IMR-90 (cell line): ENCODE results near the gene POLRMT. TPM values are rescaled to one million over a fixed set of nuclear protein-coding genes. Genes with fewer than 3 reads are reported as not detected.

Experiments
- ATAC-seq: fragments of 200-7000 bp; cut with Tn5 transposase; 2 replicates; pipeline ENCODE4 v1.9.1; 2020; ENCODE audit warnings: low read depth, mild to moderate bottlenecking, moderate library complexity
- BruUV-seq: library from RNA; stranded (reverse); fragments of 400-500 nt; replicated peaks from 2 replicates; lab custom pipeline; 2021; lab: Mats Ljungman, UMichigan
- CTCF ChIA-PET: fragments of 300-600 bp; formaldehyde crosslinking; extraction: SDS; loops from one replicate; lab custom pipeline; 2021; ENCODE audit warnings: antibody characterized with exemption; lab: Yijun Ruan, JAX
- POLR2A ChIA-PET: fragments of 300-600 bp; sonication (Branson Sonifier 250); formaldehyde crosslinking; loops from one replicate; lab custom pipeline; 2022; ENCODE audit warnings: antibody characterized with exemption; ENCODE audit not compliant: unreplicated experiment; lab: Charles Lee
- DNase-seq: peaks from one replicate; pipeline ENCODE4 v3.0.0; 2013
- H2AFZ ChIP-seq: replicated peaks from 2 replicates; pipeline ENCODE3; 2013; ENCODE audit warnings: low read length, mild to moderate bottlenecking; ENCODE audit not compliant: poor library complexity
- H2AK5ac ChIP-seq: 2 replicates; pipeline ENCODE4 v1.6.1; 2013; ENCODE audit warnings: low read depth, low read length, inconsistent platforms
- H2AK9ac ChIP-seq: replicated peaks from 2 replicates; pipeline ENCODE3; 2013; ENCODE audit warnings: mild to moderate bottlenecking, low read depth, low read length, moderate library complexity; ENCODE audit not compliant: poor library complexity
- H2BK120ac ChIP-seq: 2 replicates; pipeline ENCODE4 v1.6.1; 2013; ENCODE audit warnings: low read depth, low read length, inconsistent platforms
- H2BK15ac ChIP-seq: 3 replicates; pipeline ENCODE4 v1.6.1; 2013; ENCODE audit warnings: low read depth, low read length, inconsistent platforms
- H2BK20ac ChIP-seq: 2 replicates; pipeline ENCODE4 v1.6.1; 2013; ENCODE audit warnings: low read depth, mild to moderate bottlenecking, inconsistent platforms, low read length, moderate library complexity
- H2BK5ac ChIP-seq: 2 replicates; pipeline ENCODE4 v1.6.1; 2013; ENCODE audit warnings: mild to moderate bottlenecking, low read depth, low read length, inconsistent platforms; ENCODE audit not compliant: poor library complexity, severe bottlenecking
- H3K14ac ChIP-seq: replicated peaks from 2 replicates; pipeline ENCODE4 v1.6.1; 2013; ENCODE audit warnings: low read depth, low read length, inconsistent platforms
- H3K18ac ChIP-seq: 2 replicates; pipeline ENCODE4 v1.6.1; 2013; ENCODE audit warnings: low read depth, low read length, control low read depth
- H3K23ac ChIP-seq: 2 replicates; pipeline ENCODE4 v1.6.1; 2013; ENCODE audit warnings: low read depth, low read length, inconsistent platforms
- H3K27ac ChIP-seq: 2 replicates; pipeline ENCODE4 v1.5.1; 2013; ENCODE audit warnings: mild to moderate bottlenecking, control low read depth, low read length; ENCODE audit not compliant: insufficient read depth
- H3K27me3 ChIP-seq: 2 replicates; pipeline ENCODE4 v1.6.1; 2013; ENCODE audit warnings: low read length; ENCODE audit not compliant: control insufficient read depth, insufficient read depth
- H3K36me3 ChIP-seq: 2 replicates; pipeline ENCODE4 v1.6.1; 2013; ENCODE audit warnings: low read length, mixed read lengths; ENCODE audit not compliant: control insufficient read depth, insufficient read depth
- H3K4ac ChIP-seq: 2 replicates; pipeline ENCODE4 v1.6.1; 2013; ENCODE audit warnings: low read depth, low read length, inconsistent platforms
- H3K4me1 ChIP-seq: 2 replicates; pipeline ENCODE4 v1.6.1; 2013; ENCODE audit warnings: low read length, mixed read lengths; ENCODE audit not compliant: control insufficient read depth, insufficient read depth
- H3K4me2 ChIP-seq: 2 replicates; pipeline ENCODE4 v1.6.1; 2013; ENCODE audit warnings: low read depth, mild to moderate bottlenecking, control low read depth, low read length, moderate library complexity
- H3K4me3 ChIP-seq: 2 replicates; pipeline ENCODE4 v1.5.1; 2013; ENCODE audit warnings: low read depth, mild to moderate bottlenecking, control low read depth, low read length, moderate library complexity; ENCODE audit not compliant: insufficient read depth
- H3K56ac ChIP-seq: 2 replicates; pipeline ENCODE4 v1.6.1; 2013; ENCODE audit warnings: low read length, inconsistent platforms; ENCODE audit not compliant: insufficient read depth; ENCODE audit errors: extremely low read depth
- H3K79me1 ChIP-seq, 2 experiments: 2 replicates each; pipeline ENCODE4 v1.6.1; 2013; ENCODE audit warnings: low read length in 2 of 2, inconsistent platforms in 1 of 2, low read depth in 1 of 2
- H3K9ac ChIP-seq: 2 replicates; pipeline ENCODE4 v1.6.1; 2013; ENCODE audit warnings: low read depth, low read length, control low read depth
- H3K9me1 ChIP-seq: 2 replicates; pipeline ENCODE4 v1.6.1; 2013; ENCODE audit warnings: low read length, inconsistent platforms; ENCODE audit not compliant: insufficient read depth
- H3K9me3 ChIP-seq: 2 replicates; pipeline ENCODE4 v1.6.1; 2013; ENCODE audit warnings: low read length; ENCODE audit not compliant: control insufficient read depth, insufficient read depth
- H4K20me1 ChIP-seq: 2 replicates; pipeline ENCODE4 v1.6.1; 2013; ENCODE audit warnings: low read length, inconsistent platforms; ENCODE audit not compliant: insufficient read depth
- H4K5ac ChIP-seq: 2 replicates; pipeline ENCODE4 v1.6.1; 2013; ENCODE audit warnings: mild to moderate bottlenecking, low read depth, low read length, control low read depth
- H4K8ac ChIP-seq, 2 experiments: 2 replicates each; pipeline ENCODE4 v1.6.1; 2013; ENCODE audit warnings: low read depth in 2 of 2, low read length in 2 of 2, control low read depth in 1 of 2, inconsistent platforms in 1 of 2
- H4K91ac ChIP-seq: 2 replicates; pipeline ENCODE4 v1.6.1; 2013; ENCODE audit warnings: low read depth, low read length, inconsistent platforms; ENCODE audit not compliant: insufficient read depth
- CEBPB ChIP-seq: IDR thresholded peaks from 2 replicates; pipeline ENCODE4 v1.6.1; 2012; ENCODE audit warnings: low read depth, low read length, improper control_type of control experiment
- FOS ChIP-seq: fragments of 150-350 bp; IDR thresholded peaks from 2 replicates; pipeline ENCODE4 v1.6.1; 2016; ENCODE audit warnings: low read depth, low read length
- MAFK ChIP-seq: IDR thresholded peaks from 2 replicates; pipeline ENCODE4 v1.6.1; 2012; ENCODE audit warnings: low read depth, low read length, improper control_type of control experiment
- MAZ ChIP-seq: IDR thresholded peaks from 2 replicates; pipeline ENCODE4 v1.6.1; 2012; ENCODE audit warnings: low read depth, mild to moderate bottlenecking, low read length, improper control_type of control experiment, moderate library complexity, borderline replicate concordance
- MXI1 ChIP-seq: IDR thresholded peaks from 2 replicates; pipeline ENCODE4 v1.6.1; 2012; ENCODE audit warnings: low read depth, mild to moderate bottlenecking, low read length, moderate library complexity, borderline replicate concordance
- NFE2L2 ChIP-seq: fragments of 150-350 bp; IDR thresholded peaks from 2 replicates; pipeline ENCODE4 v1.6.1; 2016; ENCODE audit warnings: low read depth, mild to moderate bottlenecking, low read length
- POLR2A ChIP-seq: IDR thresholded peaks from 2 replicates; pipeline ENCODE4 v1.6.1; 2012; ENCODE audit warnings: mild to moderate bottlenecking, low read depth, low read length
- RCOR1 ChIP-seq: IDR thresholded peaks from 2 replicates; pipeline ENCODE4 v1.6.1; 2012; ENCODE audit warnings: mild to moderate bottlenecking, low read length, improper control_type of control experiment; ENCODE audit not compliant: insufficient replicate concordance
- RFX5 ChIP-seq: IDR thresholded peaks from 2 replicates; pipeline ENCODE4 v1.8.0; 2012; ENCODE audit warnings: low read depth, mild to moderate bottlenecking, low read length, moderate library complexity
- WGBS, 2 experiments: methylation state at CpG; one replicate each; pipeline versions ENCODE4 v1.1.5 to v1.1.7; 2013; ENCODE audit warnings: missing lambda C conversion rate in 2 of 2; ENCODE audit not compliant: insufficient read length in 1 of 2; ENCODE audit errors: extremely low coverage in 2 of 2; 5-methylcytosine and 5-hydroxymethylcytosine counted together
- dilution Hi-C: fragments of 300-500 bp; cut with HindIII; formaldehyde crosslinking; loops from one replicate; pipeline ENCODE4 v1.14.3; 2018; ENCODE audit warnings: low sequenced_read_pairs; ENCODE audit not compliant: unreplicated experiment
- in situ Hi-C: fragments of 300-500 bp; cut with MboI; formaldehyde crosslinking; loops from 3 replicates; pipeline ENCODE4 v1.14.3; 2019; ENCODE audit warnings: low sequenced_read_pairs, inconsistent platforms, mixed read lengths
- intact Hi-C: fragments of 100-400 bp; cut with micrococcal nuclease; formaldehyde crosslinking; loops from 2 replicates; pipeline ENCODE4 v1.10.0; 2022
- polyA plus RNA-seq, 3 experiments: library from polyadenylated mRNA; depleted of rRNA; stranded (reverse); fragments of >200 nt; gene quantifications; 2 replicates each; pipeline ENCODE4 v1.2.3, GENCODE V29; 2012; ENCODE audit warnings: low replicate concordance in 1 of 3
- total RNA-seq: library from RNA; depleted of rRNA; stranded (reverse); fragments of >200 nt; gene quantifications from 2 replicates; pipeline ENCODE4 v1.2.3, GENCODE V29; 2012
- TF ChIP-seq, protein P1 (sequence below): fragments of 150-350 bp; IDR thresholded peaks from 2 replicates; pipeline ENCODE4 v1.6.1; 2017; ENCODE audit warnings: mild to moderate bottlenecking, antibody characterized with exemption, low read length, low read depth
- TF ChIP-seq, protein P2 (sequence below): fragments of 150-350 bp; IDR thresholded peaks from 2 replicates; pipeline ENCODE4 v1.6.1; 2016; ENCODE audit warnings: low read depth, mild to moderate bottlenecking, low read length, moderate library complexity, borderline replicate concordance

POLRMT gene
- total and polyA plus RNA-seq, 2 of the 4 experiments (the other 2 are of a cell fraction) = 9.9 to 29.6 TPM

DNA sequence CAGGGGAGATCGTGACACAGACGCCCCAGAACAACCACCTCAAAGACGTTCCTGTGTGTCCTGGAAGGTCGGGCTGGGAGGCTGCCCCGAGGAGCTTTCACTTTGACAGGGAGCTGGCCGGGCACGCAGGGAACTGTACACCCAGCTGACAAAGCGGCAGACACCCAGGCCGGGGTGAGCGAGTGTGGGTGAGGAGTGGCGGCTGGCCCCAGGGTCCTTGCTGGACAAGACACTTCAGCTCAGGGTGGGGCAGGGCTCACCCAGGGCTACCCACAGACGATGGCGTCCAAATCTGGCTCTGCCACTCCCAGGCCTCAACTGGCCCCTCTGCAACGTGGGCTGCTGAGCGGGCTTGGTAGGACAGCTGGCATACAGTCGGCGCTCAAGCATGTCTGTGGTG lies 8.4 kb upstream of the POLRMT start:
- Histone ChIP-seq H2AK5ac (no peak overlapping the region), H2BK15ac (no peak overlapping the region), H3K56ac (no peak overlapping the region), H3K4me1 (peaks cover 3% of the 10 kb centered on the region), H3K14ac (no peak overlapping the region), H4K8ac (no peak overlapping the region), H3K4ac (no peak overlapping the region), H3K9ac (no peak overlapping the region), H3K79me1 (no peaks in the 10 kb centered on the region; a peak in 1 of 4 replicates), H3K9me1 (no peaks in the 10 kb centered on the region), H3K4me3 (no peak overlapping the region), H3K23ac (no peak overlapping the region), H3K18ac (no peak overlapping the region), H2BK120ac (no peak overlapping the region), H2AK9ac (no peak overlapping the region), H3K36me3 (peaks cover 17% of the 10 kb centered on the region), H4K20me1 (peaks cover 2% of the 10 kb centered on the region; the same call in 1 of the 2 replicates), H2BK5ac (no peak overlapping the region), H3K27ac (no peak overlapping the region), H3K27me3 (no peaks in the 10 kb centered on the region), H4K5ac (no peak overlapping the region), H2AFZ (no peak overlapping the region), H3K4me2 (no peak overlapping the region), H4K91ac (no peak overlapping the region), H2BK20ac (no peak overlapping the region), H3K9me3 (no peaks in the 10 kb centered on the region)
- TF ChIP-seq MAFK (no peak), RCOR1 (no peak), MAZ (no peak), RFX5 (no peak), NFE2L2 (no peak), POLR2A (no peak), MXI1 (no peak), CEBPB (no peak), FOS (no peak)
- TF ChIP-seq, protein P1, sequence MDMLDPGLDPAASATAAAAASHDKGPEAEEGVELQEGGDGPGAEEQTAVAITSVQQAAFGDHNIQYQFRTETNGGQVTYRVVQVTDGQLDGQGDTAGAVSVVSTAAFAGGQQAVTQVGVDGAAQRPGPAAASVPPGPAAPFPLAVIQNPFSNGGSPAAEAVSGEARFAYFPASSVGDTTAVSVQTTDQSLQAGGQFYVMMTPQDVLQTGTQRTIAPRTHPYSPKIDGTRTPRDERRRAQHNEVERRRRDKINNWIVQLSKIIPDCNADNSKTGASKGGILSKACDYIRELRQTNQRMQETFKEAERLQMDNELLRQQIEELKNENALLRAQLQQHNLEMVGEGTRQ = no peak
- TF ChIP-seq, protein P2, sequence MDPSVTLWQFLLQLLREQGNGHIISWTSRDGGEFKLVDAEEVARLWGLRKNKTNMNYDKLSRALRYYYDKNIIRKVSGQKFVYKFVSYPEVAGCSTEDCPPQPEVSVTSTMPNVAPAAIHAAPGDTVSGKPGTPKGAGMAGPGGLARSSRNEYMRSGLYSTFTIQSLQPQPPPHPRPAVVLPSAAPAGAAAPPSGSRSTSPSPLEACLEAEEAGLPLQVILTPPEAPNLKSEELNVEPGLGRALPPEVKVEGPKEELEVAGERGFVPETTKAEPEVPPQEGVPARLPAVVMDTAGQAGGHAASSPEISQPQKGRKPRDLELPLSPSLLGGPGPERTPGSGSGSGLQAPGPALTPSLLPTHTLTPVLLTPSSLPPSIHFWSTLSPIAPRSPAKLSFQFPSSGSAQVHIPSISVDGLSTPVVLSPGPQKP = no peak
- CTCF ChIA-PET = no interaction called here
- dilution Hi-C loops = no loop called here
- 79% methylated on average over 6 of the region's 17 CpGs; no CpG with 5 or more reads in 1 of the 2 experiments for WGBS, 2 experiments
- intact Hi-C loops = no loop called here
- in situ Hi-C loops = no loop called here
- no TSS peak for BruUV-seq
- POLR2A ChIA-PET = no interaction called here
- DNase-seq (no peak), ATAC-seq (no peak)
